Right lung (tissue), 5 donors: Measurements from ENCODE around the gene DNM1. TPM values are rescaled to one million over a fixed set of nuclear protein-coding genes. Genes with fewer than 3 reads are reported as not detected.
"Not testable (repeated sequence)": the region's sequence is repeated elsewhere in the genome, so short reads cannot be mapped to it uniquely, and the experiment has no call there.

Experiments used
- DNase-seq, 2 donors: peaks; one replicate each; pipeline ENCODE4 v3.0.0-alpha.2; 2013
- polyA plus RNA-seq, 5 donors: library from polyadenylated mRNA; unstranded; fragments of 120-200 nt; gene quantifications; one replicate each; pipeline versions ENCODE4 v1.2.1 to v1.2.3, GENCODE V29; 2013; ENCODE audit warnings: inconsistent platforms in 1 of 5, low replicate concordance in 1 of 5; ENCODE audit not compliant: insufficient read length in 5 of 5, insufficient read depth in 1 of 5

The DNM1 gene
- polyA plus RNA-seq, 5 donors, result 42.3 to 88.2 (median 59.5) TPM

GRCh38 chr9:128175102-128175563 is 28.0 kb upstream of the DNM1 start:
- DNase-seq, result no peak

DNA sequence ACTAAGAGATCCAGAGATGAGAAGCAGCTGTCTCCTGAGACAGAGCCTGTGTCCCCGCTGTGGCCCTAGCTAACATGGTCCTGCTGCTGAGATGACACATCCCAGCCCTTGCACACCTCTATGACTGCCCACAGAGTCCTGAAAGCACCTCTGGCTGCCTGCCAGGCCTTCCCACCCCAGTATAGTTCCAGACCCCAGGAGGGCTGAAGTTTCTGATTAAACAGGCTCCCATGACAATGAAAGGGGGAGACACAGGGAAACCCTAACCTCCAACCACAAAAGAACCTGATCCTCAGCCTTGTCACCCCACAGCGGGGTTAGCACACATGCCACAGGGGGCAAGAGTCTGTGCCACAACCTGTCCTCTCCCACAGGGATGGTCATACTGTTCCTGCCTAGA is 27.5 kb upstream of the DNM1 start:
- DNase-seq, result no peak

DNA sequence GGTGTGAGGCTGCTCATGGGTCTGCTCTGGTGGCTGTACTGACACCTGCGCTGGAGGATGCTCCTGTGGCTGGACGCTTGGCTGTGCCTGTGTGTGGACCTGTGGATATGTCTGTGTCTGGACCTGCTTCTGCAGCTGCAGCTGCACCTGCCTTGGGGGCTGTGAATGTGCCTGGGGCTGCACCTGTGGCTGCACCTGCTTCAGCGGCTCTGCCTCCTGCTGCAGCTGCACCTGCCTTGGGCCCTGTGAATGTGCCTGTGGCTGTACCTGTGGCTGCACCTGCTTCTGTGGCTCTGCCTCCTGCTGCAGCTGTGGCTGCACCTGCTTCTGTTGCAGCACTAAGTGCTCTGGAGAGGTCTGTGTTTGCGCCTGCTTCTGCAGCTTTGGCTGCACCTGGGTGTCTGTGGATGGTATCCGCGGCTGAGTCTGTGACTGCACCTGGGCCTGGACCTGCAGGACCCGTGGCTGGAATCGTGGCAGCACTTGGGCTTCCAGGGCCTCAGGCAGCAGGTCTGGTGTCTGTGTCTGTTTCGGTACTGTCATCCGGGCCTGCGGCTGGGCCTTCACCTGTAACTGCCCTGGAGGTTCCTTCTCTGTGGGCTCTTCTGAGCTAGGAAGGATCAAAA is 24.3 kb upstream of the DNM1 start:
- DNase-seq, result no peak

DNA sequence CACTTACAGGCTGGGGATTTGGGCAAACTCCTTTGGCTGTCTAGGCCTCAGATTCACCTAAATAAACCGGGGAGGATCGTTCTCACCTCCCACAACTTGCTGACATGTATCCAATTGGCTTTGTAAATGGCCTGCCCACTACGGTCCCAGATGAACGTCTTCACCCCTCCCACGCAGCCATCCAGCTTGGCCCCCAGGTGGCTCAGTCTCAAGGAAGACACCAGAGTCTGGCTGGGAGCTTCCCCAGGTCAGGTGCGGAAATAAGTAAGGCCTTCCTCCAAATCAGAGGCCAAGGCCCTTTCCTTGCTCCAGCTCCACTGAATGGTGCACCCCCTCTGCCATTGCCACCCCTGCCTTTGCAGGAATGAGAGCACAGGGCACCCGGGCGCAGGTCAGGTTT is 23.2 kb upstream of the DNM1 start:
- DNase-seq, result no peak

- no peak for DNase-seq
Observed at GRCh38 chr9:128180447-128180846, 22.7 kb upstream of the DNM1 start.

DNA sequence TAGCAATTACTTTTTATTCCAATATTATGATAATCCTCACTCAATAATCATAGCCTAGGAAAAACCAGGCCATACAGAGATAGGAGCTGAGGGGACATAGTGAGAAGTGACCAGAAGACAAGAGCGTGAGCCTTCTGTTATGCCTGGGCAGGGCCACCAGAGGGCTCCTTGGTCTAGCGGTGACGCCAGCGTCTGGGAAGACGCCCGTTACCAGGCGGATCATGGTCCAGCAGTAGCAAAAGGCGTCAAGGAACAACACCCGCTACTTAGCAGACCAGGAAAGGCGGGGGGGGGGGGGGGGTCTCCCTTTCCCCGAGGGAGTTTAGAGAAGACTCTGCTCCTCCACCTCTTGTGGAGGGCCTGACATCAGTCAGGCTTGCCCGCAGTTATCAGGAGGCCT is 21.7 kb upstream of the DNM1 start:
- not testable (repeated sequence) for DNase-seq

DNA sequence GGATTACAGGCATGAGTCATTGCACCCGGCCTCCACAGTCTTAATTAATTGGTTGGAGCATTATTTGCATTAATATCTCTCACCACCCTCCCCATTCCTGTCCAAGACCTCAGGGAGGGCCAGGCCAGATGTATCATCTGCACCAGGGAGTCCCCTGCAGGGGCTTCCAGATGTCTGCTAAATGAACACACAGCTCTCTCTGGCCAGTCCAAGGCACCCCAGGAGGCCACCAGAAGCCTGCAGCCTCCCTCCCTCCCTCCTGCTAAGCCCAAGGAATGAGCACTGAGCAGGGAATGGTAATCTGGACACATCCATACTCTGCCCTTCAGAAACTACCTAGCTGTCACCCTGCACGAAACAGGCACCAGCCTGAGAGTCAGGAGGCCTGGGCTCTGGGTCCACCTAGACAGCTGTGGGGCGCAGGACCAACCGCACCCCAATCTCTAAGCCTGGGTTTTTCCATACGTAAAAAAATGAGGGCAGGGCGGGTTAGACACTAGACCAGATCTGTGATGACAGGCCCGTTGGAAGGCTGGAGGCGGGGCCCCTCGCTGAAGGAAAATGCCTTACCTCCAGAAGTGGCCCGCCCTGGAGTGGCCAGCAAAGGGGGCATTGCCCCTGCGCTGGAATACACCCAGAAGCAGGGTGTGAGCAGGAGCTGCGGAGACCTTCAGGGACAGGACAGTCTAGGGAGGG is 20.1 kb upstream of the DNM1 start:
- no peak for DNase-seq

DNA sequence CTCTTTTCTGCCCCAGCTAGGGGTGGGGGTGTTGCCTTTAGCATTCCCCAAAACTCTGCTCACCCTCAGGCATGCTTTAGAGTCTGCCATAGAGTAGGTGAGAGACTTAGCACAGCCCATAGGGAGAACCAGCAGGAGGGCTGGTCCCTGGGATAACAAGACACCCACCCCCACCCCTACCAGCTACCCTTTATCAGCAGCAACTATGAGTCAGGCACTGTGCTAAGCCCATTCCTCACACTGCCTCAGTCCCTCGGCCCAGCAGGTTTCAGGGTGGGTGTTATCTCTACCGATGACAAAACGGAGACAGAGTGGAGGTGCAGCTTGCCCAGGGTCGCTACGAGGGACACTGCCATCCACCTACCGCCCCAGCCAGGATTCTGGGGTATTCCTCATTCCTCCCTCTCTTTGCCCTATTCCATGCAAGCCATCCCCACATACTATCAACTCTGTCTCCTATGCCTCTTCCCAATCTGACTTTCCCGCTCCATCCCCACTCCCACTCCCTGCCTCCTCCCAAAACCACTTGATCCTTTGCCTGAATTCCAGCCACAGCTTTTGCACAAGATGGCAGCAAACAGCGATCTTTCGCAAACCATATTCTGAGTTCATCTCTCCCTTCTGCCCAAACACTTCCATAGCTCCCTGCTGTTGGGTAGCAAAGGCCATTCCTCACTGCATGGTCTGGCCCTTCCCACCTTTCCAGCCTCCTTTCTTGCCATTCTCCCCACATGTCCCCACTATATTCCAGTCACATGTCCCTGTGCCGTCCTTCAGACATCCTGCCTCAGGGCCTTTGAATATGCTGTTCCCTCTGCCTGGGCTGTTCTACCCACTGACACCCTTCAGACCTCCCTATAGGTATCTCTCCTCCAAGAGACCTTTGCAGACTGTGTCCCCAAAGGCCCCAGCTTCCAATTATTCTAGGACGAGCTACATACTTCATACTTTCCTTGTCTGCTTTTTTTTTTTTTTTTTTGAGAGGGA is 16.9 kb upstream of the DNM1 start:
- DNase-seq, result no peak

DNA sequence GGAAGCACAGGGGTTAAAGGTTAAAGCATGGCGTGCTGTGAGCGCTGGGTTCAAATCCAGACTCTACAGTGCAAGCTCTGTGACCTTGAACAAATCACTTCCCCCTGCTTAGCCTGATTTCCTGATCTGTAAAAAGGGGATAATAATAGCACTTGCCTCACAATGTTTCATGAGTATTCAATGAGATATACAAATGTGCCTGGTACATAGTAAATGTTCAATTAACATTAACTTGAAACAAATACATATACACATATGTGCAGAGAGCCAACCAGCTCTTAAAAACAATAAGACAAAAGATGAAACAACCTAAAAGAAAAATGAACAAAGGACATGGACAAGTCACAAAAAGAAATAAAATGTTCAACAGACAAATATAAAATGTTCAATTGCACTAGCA is 15.8 kb upstream of the DNM1 start:
- no peak for DNase-seq

DNA sequence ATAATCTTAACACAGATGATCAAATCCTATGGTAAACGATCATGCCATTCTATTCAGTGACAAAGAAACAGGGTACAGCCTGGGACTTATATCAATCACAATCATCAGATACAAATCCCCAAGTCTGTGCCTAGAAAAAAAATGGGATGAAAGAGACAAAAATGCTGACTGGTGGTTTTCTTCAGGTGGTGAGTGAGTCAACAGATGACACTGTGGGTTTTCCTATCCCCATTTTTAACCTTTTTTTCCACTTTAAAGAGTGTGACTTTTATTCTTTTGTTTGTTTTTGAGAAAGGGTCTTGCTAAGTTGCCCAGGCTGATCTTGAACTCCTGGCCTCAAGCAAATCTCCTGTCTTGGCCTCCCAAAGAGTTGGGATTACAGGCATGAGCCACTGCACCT is 15.0 kb upstream of the DNM1 start:
- DNase-seq, result no peak

- DNase-seq, result no peak
Observed at GRCh38 chr9:128190013-128190412, 13.2 kb upstream of the DNM1 start.

GRCh38 chr9:128190516-128191405 is 12.4 kb upstream of the DNM1 start:
- DNase-seq, result peak in 1 of 2 donors; percentile 11

DNA sequence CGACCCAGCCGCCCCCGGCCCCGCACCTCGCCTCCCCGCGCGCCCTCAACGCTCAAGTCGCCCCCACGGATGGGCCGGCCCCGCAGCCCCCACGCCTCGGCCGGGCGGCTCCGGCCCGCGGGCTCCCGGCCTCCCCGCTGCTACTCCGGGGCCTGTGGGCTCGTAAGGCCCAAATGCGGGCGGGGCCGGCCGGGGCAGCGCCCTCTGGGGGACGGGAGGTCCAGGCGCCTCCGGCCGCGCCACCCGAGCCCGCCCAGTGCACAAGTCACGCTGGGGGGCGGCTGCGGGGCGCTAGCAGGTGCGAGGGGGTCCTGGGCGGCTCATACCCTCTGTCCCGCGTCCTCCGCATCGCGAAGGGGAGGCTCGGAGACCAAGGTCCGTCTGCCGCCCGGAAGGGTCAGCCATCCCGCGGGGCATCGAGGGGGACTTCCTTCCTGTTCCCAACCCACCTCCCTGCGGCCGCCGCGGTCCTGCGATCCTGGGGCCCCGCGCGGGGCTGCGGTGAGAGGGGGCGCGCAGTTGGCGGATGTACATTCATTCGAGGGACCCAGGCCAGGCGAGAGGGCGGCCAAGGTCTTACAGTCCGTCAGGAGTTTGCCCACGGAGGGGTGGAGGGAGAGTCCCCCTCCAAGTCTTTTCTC is 11.7 kb upstream of the DNM1 start, which contains the start of gene CIZ1:
CIZ1 (minus strand) TSS at position 167 of the 641 bp plus-strand sequence. CDS start 715 bp downstream, outside the sequence.
- peak; percentile 73 to 78 for DNase-seq

GRCh38 chr9:128192601-128193371 is 10.4 kb upstream of the DNM1 start:
- peak; percentile 39 to 70 for DNase-seq

GRCh38 chr9:128193469-128194096 is 9.6 kb upstream of the DNM1 start:
- no peak for DNase-seq

- no peak for DNase-seq
Observed at GRCh38 chr9:128201441-128202369, 1.5 kb upstream of the DNM1 start.

- no peak for DNase-seq
Observed at GRCh38 chr9:128202648-128203023, 543 bp upstream of the DNM1 start.
